ENCODE results near the gene CYP27C1. TPM values are rescaled to one million over a fixed set of nuclear protein-coding genes. Genes with fewer than 3 reads are reported as not detected.

The CYP27C1 gene
- total RNA-seq, 2 experiments from 2014 or later = not detected

- Histone ChIP-seq H3K9me3 (ENCODE audit: control insufficient read depth in 1 of 2, insufficient read depth in 1 of 2, low read length in 2 of 2) (peaks cover 0 to 8% of the 10 kb centered on the region in 2 experiments), H3K4me1 (ENCODE audit: insufficient read depth, low read length) (no peaks in the 10 kb centered on the region), H3K27me3 (ENCODE audit: control insufficient read depth in 1 of 2, insufficient read depth in 2 of 2, low read length in 2 of 2) (peaks cover 2 to 17% of the 10 kb centered on the region in 2 experiments), H3K4me3 (ENCODE audit: low read length) (no peak overlapping the region), H3K36me3 (ENCODE audit: insufficient read depth, low read length) (no peaks in the 10 kb centered on the region), H3K27ac (ENCODE audit: low read depth in 1 of 2, low read length in 2 of 2) (no peak overlapping the region)
- H3K9me3 Mint-ChIP-seq = peaks cover 2% of the 10 kb centered on the region
- POLR2A ChIA-PET = no interaction called here
- H3K27me3 Mint-ChIP-seq = peaks cover 72% of the 10 kb centered on the region
- no peak overlapping the region for H3K4me3 Mint-ChIP-seq
- no peak for TF ChIP-seq CTCF (IDR thresholded peaks at IDR 0.05)
- DNase-seq (no peak), ATAC-seq (ENCODE audit: poor library complexity) (no peak)
- intact Hi-C loops (cut with DNase I, micrococcal nuclease) = no loop called here
- H3K27ac Mint-ChIP-seq = no peak overlapping the region
- CTCF ChIA-PET = no interaction called here
- H3K36me3 Mint-ChIP-seq (ENCODE audit: low read depth) = no peaks in the 10 kb centered on the region
- no peaks in the 10 kb centered on the region for H3K4me1 Mint-ChIP-seq (ENCODE audit: low read depth)
Observed at GRCh38 chr2:127208313-127208712, 11.8 kb downstream of the CYP27C1 start.

- Histone ChIP-seq H3K9me3 (ENCODE audit: control insufficient read depth in 1 of 2, insufficient read depth in 1 of 2, low read length in 2 of 2) (peaks cover 0 to 8% of the 10 kb centered on the region in 2 experiments), H3K36me3 (ENCODE audit: insufficient read depth, low read length) (no peaks in the 10 kb centered on the region), H3K27me3 (ENCODE audit: control insufficient read depth in 1 of 2, insufficient read depth in 2 of 2, low read length in 2 of 2) (peaks cover 4 to 17% of the 10 kb centered on the region in 2 experiments), H3K27ac (ENCODE audit: low read depth in 1 of 2, low read length in 2 of 2) (no peak overlapping the region), H3K4me1 (ENCODE audit: insufficient read depth, low read length) (no peaks in the 10 kb centered on the region), H3K4me3 (ENCODE audit: low read length) (no peak overlapping the region)
- no peaks in the 10 kb centered on the region for H3K4me1 Mint-ChIP-seq (ENCODE audit: low read depth)
- ChIA-PET CTCF (no interaction called here), POLR2A (no interaction called here)
- intact Hi-C loops (cut with DNase I, micrococcal nuclease) = no loop called here
- DNase-seq = no peak
- H3K27ac Mint-ChIP-seq = no peak overlapping the region
- no peak for TF ChIP-seq CTCF (IDR thresholded peaks at IDR 0.05)
- no peaks in the 10 kb centered on the region for H3K9me3 Mint-ChIP-seq
- H3K27me3 Mint-ChIP-seq = peaks cover 47% of the 10 kb centered on the region
- no peak for ATAC-seq (ENCODE audit: poor library complexity)
- H3K4me3 Mint-ChIP-seq = no peak overlapping the region
- no peaks in the 10 kb centered on the region for H3K36me3 Mint-ChIP-seq (ENCODE audit: low read depth)
Observed at GRCh38 chr2:127205218-127206125, 14.6 kb downstream of the CYP27C1 start.

GRCh38 chr2:127201452-127201851, 18.6 kb downstream of the CYP27C1 start:
- peaks cover 19% of the 10 kb centered on the region for H3K27me3 Mint-ChIP-seq
- H3K4me3 ChIP-seq (ENCODE audit: low read length) = no peak overlapping the region
- H3K27ac ChIP-seq (ENCODE audit: low read depth in 1 of 2, low read length in 2 of 2) = no peak overlapping the region
- DNase-seq (no peak), ATAC-seq (ENCODE audit: poor library complexity) (no peak)
- H3K27ac Mint-ChIP-seq = no peak overlapping the region
- H3K4me1 Mint-ChIP-seq (ENCODE audit: low read depth) = no peaks in the 10 kb centered on the region
- no peaks in the 10 kb centered on the region for H3K36me3 Mint-ChIP-seq (ENCODE audit: low read depth)
- CTCF ChIA-PET = no interaction called here
- no peaks in the 10 kb centered on the region for H3K36me3 ChIP-seq (ENCODE audit: insufficient read depth, low read length)
- H3K9me3 ChIP-seq (ENCODE audit: control insufficient read depth in 1 of 2, insufficient read depth in 1 of 2, low read length in 2 of 2) = peaks cover 0 to 8% of the 10 kb centered on the region in 2 experiments
- no peak overlapping the region for H3K4me3 Mint-ChIP-seq
- POLR2A ChIA-PET = no interaction called here
- intact Hi-C loops (cut with DNase I, micrococcal nuclease) = no loop called here
- H3K4me1 ChIP-seq (ENCODE audit: insufficient read depth, low read length) = no peaks in the 10 kb centered on the region
- peaks cover 2 to 4% of the 10 kb centered on the region in 2 experiments for H3K27me3 ChIP-seq (ENCODE audit: control insufficient read depth in 1 of 2, insufficient read depth in 2 of 2, low read length in 2 of 2)
- TF ChIP-seq CTCF (IDR thresholded peaks at IDR 0.05) = no peak
- H3K9me3 Mint-ChIP-seq = no peaks in the 10 kb centered on the region

All from CD4-positive, alpha-beta T cell (primary cell).